Measurements from ENCODE around the gene ANKMY1. TPM values are rescaled to one million over a fixed set of nuclear protein-coding genes. Genes with fewer than 3 reads are reported as not detected.

Gene ANKMY1
- total and polyA plus RNA-seq, 2 of the 8 experiments (the other 6 are each of a cell fraction or from before 2014, with no cell fraction given): 4.5 to 4.8 TPM

- H3K18ac ChIP-seq (ENCODE audit: extremely low read depth, low read length): no peak overlapping the region
- H4K20me1 ChIP-seq (replicated peaks in 1 of 2; ENCODE audit: control insufficient read depth in 1 of 2, insufficient read depth in 2 of 2, low read length in 2 of 2): peaks cover 0 to 1% of the 10 kb centered on the region in 2 experiments
- CTCF ChIA-PET (ENCODE audit: partially characterized antibody): interaction anchor here (1.1 to 1.8 kb wide), 2 partner anchors 16 to 27 kb away, joined by 3 to 6 read pairs; no protein-coding TSS in a partner anchor
- no peaks in the 10 kb centered on the region for H3K27me3 ChIP-seq (replicated peaks in 1 of 4; ENCODE audit: control insufficient read depth in 3 of 4, extremely low read depth in 1 of 4, insufficient read depth in 3 of 4, low read length in 3 of 4)
- H4K8ac ChIP-seq (ENCODE audit: extremely low read depth, insufficient read depth, low read length): no peak overlapping the region
- H3K56ac ChIP-seq (replicated peaks; ENCODE audit: insufficient read length, low read depth, low read length): no peak overlapping the region
- no peak overlapping the region for H2AK5ac ChIP-seq (ENCODE audit: low read depth, low read length)
- peaks cover 41 to 62% of the 10 kb centered on the region in 2 experiments for H3K9me3 ChIP-seq (ENCODE audit: insufficient read depth in 2 of 2, low read depth in 1 of 2, low read length in 1 of 2)
- WGBS, 2 experiments (ENCODE audit: extremely low coverage in 1 of 2, insufficient coverage in 1 of 2, insufficient read length in 1 of 2, insufficient replicate concordance in 2 of 2, low coverage in 1 of 2, low lambda C conversion rate in 2 of 2, missing lambda C conversion rate in 1 of 2): 87% methylated on average over 16 of the region's 16 CpGs; no CpG with 5 or more reads in 1 of the 2 experiments
- no peak overlapping the region for H2BK12ac ChIP-seq (ENCODE audit: low read depth, low read length)
- no peaks in the 10 kb centered on the region for H3K79me2 ChIP-seq (ENCODE audit: control insufficient read depth in 1 of 2, insufficient read depth in 2 of 2, low read length in 2 of 2)
- H3K23ac ChIP-seq (ENCODE audit: insufficient read length): no peak overlapping the region
- no peak overlapping the region for H4K91ac ChIP-seq (replicated peaks; ENCODE audit: insufficient read length, low read length)
- no peak overlapping the region for H2BK5ac ChIP-seq (ENCODE audit: low read depth, low read length)
- H3K4me1 ChIP-seq (replicated peaks in 1 of 4; ENCODE audit: control insufficient read depth in 3 of 4, insufficient read depth in 4 of 4, low read length in 3 of 4): no peaks in the 10 kb centered on the region
- no peak overlapping the region for H4K5ac ChIP-seq (ENCODE audit: insufficient read length, low read depth, low read length)
- no peak overlapping the region for H3K9ac ChIP-seq (replicated peaks in 1 of 4; ENCODE audit: extremely low read depth in 1 of 4, low read depth in 3 of 4, low read length in 3 of 4)
- DNase-seq (ENCODE audit: low read depth in 1 of 2, low spot score in 2 of 2) (no peak), FAIRE-seq (no peak)
- H3K23me2 ChIP-seq (ENCODE audit: low read depth, low read length): peaks cover 7% of the 10 kb centered on the region; the same call in 1 of the 2 replicates
- H3K4ac ChIP-seq (replicated peaks; ENCODE audit: insufficient read length, low read depth, low read length): no peak overlapping the region
- H2BK15ac ChIP-seq (ENCODE audit: low read length): no peak overlapping the region
- no peak overlapping the region for H2BK20ac ChIP-seq (ENCODE audit: low read length)
- H3K14ac ChIP-seq (ENCODE audit: insufficient read length): no peak overlapping the region
- no peak overlapping the region for H2AFZ ChIP-seq (ENCODE audit: low read length)
- no peak overlapping the region for H3K27ac ChIP-seq (ENCODE audit: low read depth, low read length)
- no peaks in the 10 kb centered on the region; the same call in 1 of the 2 replicates for H3K79me1 ChIP-seq (ENCODE audit: low read depth, low read length)
- no peak overlapping the region for H2BK120ac ChIP-seq (replicated peaks; ENCODE audit: low read depth, low read length)
- POLR2A ChIA-PET (ENCODE audit: partially characterized antibody): interaction anchor here (1.6 kb wide), 1 partner anchor 10 kb away, joined by 3 read pairs; no protein-coding TSS in a partner anchor
- TF ChIP-seq MAX (IDR thresholded peaks at IDR 0.05) (no peak), EP300 (IDR thresholded peaks at IDR 0.05; ENCODE audit: borderline replicate concordance in 1 of 2, low read depth in 2 of 2, low read length in 2 of 2) (no peak), SRF (IDR thresholded peaks at IDR 0.05; ENCODE audit: low read depth, low read length) (no peak), FOSL1 (IDR thresholded peaks at IDR 0.05; ENCODE audit: insufficient read depth, low read depth, low read length) (no peak)
- H3K36me3 ChIP-seq (ENCODE audit: control insufficient read depth in 2 of 4, insufficient read depth in 4 of 4, low read length in 3 of 4): no peaks in the 10 kb centered on the region; a peak in 3 of 8 replicates
- no peak overlapping the region for H3K4me3 ChIP-seq (ENCODE audit: extremely low read depth in 1 of 4, insufficient read depth in 2 of 4, low read depth in 3 of 4, low read length in 4 of 4)
- no peak overlapping the region for H3K4me2 ChIP-seq (ENCODE audit: insufficient read depth in 1 of 2, low read depth in 2 of 2, low read length in 2 of 2)
Measured at GRCh38 chr2:240529344-240529999, 28.3 kb downstream of the ANKMY1 start.
